T47D (cell line): ENCODE measurements around the gene ZNF683.

ENCODE experiments used
- DNase-seq, 2 experiments: peaks; one replicate each; pipeline versions ENCODE4 v3.0.0 to v3.0.0-alpha.2; 2011 to 2012; ENCODE audit warnings: low read depth in 1 of 2, low spot score in 1 of 2
- JUND ChIP-seq: IDR thresholded peaks from 2 replicates; pipeline ENCODE4 v1.6.1; 2012; ENCODE audit warnings: low read depth
- in situ Hi-C: cut with HindIII; loops from 2 replicates; pipeline ENCODE4 v1.10.0; 2016; ENCODE audit warnings: low sequenced_read_pairs, low pct_unique_long_range_greater_than_20kb

Gene ZNF683

GRCh38 chr1:26317146-26317545 is 55.4 kb downstream of the ZNF683 start:
- TF ChIP-seq JUND: no peak
- in situ Hi-C loops: no loop called here
- DNase-seq: no peak

GRCh38 chr1:26315874-26316850 is 56.4 kb downstream of the ZNF683 start:
- DNase-seq: no peak
- no peak for TF ChIP-seq JUND
- in situ Hi-C loops: no loop called here

DNA sequence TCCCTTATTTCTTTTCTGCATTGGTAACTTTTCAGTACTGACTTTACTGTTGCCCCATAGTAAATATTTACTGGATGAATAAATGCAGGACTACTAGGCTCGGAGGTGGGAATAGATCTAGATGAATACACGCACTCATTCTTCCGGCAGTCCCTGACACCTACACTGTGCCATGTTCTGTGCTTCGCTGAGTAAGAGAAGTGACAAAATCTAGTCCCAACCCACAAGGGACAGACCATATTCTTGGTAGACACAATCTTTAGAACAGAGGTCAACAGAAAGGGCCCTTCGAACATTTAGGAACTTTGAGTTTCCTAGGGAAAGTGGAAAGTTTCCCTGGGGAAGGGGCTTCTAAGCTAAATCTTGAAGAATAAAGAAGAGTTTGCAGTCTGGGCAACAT is 58.0 kb downstream of the ZNF683 start:
- DNase-seq: no peak
- in situ Hi-C loops: no loop called here
- TF ChIP-seq JUND: no peak
